ENCODE results near the gene RAPGEF5.

RAPGEF5 gene

DNA sequence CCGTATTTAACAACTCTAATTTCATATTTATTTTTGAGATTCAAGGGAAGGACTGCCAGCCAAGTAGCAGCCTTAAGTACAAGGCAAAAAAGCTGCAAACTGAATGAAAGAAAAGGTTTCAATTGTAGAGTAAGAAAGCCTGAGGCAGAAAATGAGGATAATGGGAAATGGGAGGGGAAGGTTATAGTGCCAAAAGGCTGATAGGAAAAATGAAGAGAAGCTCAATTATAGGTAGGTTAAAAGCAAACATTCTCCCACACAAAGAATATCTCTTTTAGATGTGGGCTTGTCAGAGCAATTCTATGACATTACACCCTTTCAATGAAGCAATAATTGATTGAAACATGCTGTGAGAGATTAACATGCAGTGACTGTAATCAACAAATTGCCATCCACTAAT lies 175.3 kb downstream of the RAPGEF5 start:
- Histone ChIP-seq H4K20me1 (no peaks in the 10 kb centered on the region), H3K36me3 (peaks cover 46% of the 10 kb centered on the region), H3K27me3 (no peaks in the 10 kb centered on the region), H3K9me3 (peaks cover 31% of the 10 kb centered on the region), H3K27ac (no peak overlapping the region), H3K4me1 (no peaks in the 10 kb centered on the region), H3K4me2 (no peak overlapping the region), H3K4me3 (no peak overlapping the region), H3K9ac (no peak overlapping the region)
- no peak for TF ChIP-seq Cebpa-rat (IDR thresholded peaks at IDR 0.05)

DNA sequence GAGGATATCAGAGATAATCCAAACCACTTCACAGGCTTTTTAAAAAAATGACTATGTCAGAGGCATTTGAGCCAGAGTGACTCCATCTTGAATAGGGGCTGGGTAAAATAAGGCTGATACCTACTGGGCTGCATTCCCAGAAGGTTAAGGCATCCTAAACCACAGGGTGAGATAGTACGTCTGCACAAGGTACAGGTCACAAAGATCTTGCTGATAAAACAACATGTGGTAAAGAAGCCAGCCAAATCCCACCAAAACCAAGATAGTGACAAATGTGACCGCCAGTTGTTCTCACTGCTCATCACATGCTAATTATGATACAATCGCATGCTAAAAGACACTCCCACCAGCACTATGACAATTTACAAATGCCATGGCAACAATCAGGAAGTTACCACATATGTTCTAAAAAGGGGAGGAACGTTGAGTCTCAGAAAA lies 177.5 kb downstream of the RAPGEF5 start:
- Histone ChIP-seq H3K9me3 (peaks cover 40% of the 10 kb centered on the region), H3K36me3 (peaks cover 55% of the 10 kb centered on the region), H3K27me3 (no peaks in the 10 kb centered on the region), H3K4me3 (no peak overlapping the region), H3K27ac (no peak overlapping the region), H4K20me1 (no peaks in the 10 kb centered on the region), H3K4me1 (peaks cover 9% of the 10 kb centered on the region), H3K9ac (no peak overlapping the region), H3K4me2 (no peak overlapping the region)
- no peak for TF ChIP-seq Cebpa-rat (IDR thresholded peaks at IDR 0.05)

DNA sequence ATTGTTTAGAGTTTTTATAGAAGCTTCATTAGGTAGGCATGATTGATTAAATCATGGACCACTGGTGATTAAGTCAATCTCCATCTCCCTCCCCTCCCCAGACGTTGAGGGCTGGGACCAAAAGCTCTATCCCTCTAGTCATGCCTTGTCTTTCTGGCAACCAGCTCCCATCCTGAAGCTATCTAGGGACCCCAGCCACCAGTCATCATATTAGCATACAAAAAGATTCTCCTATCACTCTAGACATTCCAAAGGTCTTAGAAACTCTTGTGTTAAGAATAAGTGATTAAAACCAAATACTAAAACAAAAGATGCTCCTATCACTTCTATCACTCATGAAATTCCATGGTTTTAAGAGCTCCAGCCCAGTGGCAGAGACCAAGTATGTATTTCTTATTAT lies 178.2 kb downstream of the RAPGEF5 start:
- Histone ChIP-seq H3K36me3 (peaks cover 54% of the 10 kb centered on the region), H3K4me1 (peaks cover 16% of the 10 kb centered on the region), H3K9me3 (peaks cover 40% of the 10 kb centered on the region), H3K4me2 (no peak overlapping the region), H4K20me1 (no peaks in the 10 kb centered on the region), H3K27me3 (no peaks in the 10 kb centered on the region), H3K27ac (no peak overlapping the region), H3K4me3 (no peak overlapping the region), H3K9ac (no peak overlapping the region)
- no peak for TF ChIP-seq Cebpa-rat (IDR thresholded peaks at IDR 0.05)

DNA sequence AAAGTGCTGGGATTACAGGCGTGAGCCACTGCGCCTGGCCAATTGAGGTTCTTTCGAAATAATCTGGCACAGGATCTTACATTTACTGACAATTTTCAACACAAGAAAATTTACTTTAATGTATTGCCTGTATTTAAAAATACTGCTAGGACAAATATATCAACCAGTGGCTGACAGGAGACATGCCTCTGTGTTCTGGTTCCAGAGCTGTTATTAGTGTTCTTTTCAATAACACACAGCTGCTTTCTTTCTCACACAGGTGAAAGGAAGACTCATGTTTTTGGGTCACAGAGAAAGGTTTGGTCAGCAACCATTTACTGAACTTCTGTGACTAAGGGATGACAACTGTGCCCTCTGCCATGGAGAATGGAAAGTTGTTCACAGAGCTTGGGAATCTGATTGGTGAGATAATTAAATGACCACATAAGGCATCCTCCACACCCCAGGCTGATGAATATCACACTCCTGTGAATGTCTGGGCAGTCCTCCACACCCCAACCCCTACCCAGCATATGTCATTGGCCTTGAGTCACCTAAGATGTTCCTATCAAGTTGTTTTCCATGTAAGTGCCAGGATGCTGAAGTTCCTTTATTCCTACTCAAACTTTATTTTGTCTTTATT lies 180.1 kb downstream of the RAPGEF5 start:
- no peak overlapping the region for H3K9ac ChIP-seq
- H3K4me2 ChIP-seq, result no peak overlapping the region
- no peak overlapping the region for H3K27ac ChIP-seq
- H3K4me3 ChIP-seq, result no peak overlapping the region
- H3K36me3 ChIP-seq, result peaks cover 46% of the 10 kb centered on the region
- no peaks in the 10 kb centered on the region for H4K20me1 ChIP-seq
- TF ChIP-seq Cebpa-rat (IDR thresholded peaks at IDR 0.05), result no peak
- H3K4me1 ChIP-seq, result peaks cover 17% of the 10 kb centered on the region
- H3K27me3 ChIP-seq, result no peaks in the 10 kb centered on the region
- H3K9me3 ChIP-seq, result peaks cover 40% of the 10 kb centered on the region

DNA sequence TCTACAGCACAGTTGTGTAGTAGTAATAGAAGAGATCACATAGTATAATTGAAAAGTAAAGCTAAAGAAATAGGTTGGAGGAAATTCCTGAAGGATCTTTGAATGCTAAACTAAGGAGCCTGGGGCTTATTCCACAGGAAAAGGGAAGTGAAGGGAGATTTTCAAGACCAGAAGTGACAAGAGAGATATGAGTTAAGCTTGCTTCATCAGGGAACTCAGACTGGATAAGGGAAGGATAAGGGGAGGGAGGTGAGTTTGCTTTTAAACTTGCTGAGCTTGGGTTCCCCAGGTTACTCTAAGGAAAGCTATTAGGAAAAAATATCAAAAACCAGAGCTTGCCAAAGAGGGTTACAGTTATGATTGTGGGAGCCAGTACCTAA lies 182.4 kb downstream of the RAPGEF5 start:
- Histone ChIP-seq H3K27ac (no peak overlapping the region), H3K4me1 (peaks cover 17% of the 10 kb centered on the region), H3K27me3 (no peaks in the 10 kb centered on the region), H3K4me2 (peak overlapping the region; percentile 25), H3K36me3 (peaks cover 40% of the 10 kb centered on the region), H3K4me3 (no peak overlapping the region), H3K9me3 (peaks cover 25% of the 10 kb centered on the region), H4K20me1 (no peaks in the 10 kb centered on the region), H3K9ac (no peak overlapping the region)
- TF ChIP-seq Cebpa-rat (IDR thresholded peaks at IDR 0.05), result no peak

DNA sequence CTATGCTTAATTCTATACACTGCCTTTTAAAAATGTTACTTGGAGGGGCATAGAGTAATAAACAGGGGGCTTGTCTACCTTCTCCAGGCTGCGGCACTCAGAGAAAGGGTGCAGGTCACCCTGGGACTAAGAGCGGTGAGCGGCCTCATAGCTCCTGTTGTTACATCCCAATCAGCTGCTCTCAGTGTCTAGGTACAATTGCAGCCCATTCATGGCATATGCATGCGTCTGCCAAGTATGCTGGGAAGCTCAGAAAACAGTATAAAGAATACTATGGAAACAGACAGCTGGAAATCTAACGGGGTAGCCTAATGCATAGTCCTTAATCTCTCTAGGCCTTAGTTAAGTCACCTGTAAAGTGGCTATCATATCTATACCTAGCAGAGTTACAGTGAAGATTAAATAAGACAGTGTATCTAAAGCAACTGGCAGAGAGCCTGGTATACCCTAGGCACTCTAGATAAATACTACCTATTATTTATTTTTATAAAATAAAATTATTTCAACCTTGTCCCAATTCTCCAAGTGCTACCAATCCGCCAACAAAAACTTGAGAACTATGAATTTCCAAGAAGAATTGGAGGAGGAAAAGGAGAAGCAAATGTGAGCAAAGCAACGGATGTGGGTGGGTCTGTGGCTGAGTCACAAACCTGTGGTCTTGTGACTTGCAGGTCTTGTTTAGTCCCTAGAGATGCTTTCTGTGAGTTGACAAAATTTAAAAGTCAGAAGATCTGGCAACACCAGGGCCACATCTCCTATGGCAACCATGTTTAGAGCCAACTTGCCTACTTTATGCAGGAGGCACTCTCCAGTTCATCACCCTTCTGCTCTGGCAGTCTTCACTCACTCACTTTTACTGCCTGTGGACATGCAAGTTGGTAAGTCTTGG lies 183.0 kb downstream of the RAPGEF5 start:
- Histone ChIP-seq H3K4me2 (peak overlapping the region; percentile 25), H3K4me3 (no peak overlapping the region), H3K4me1 (peaks cover 17% of the 10 kb centered on the region), H3K27ac (no peak overlapping the region), H3K27me3 (no peaks in the 10 kb centered on the region), H4K20me1 (no peaks in the 10 kb centered on the region), H3K9me3 (peaks cover 25% of the 10 kb centered on the region), H3K36me3 (peaks cover 36% of the 10 kb centered on the region), H3K9ac (no peak overlapping the region)
- no peak for TF ChIP-seq Cebpa-rat (IDR thresholded peaks at IDR 0.05)

DNA sequence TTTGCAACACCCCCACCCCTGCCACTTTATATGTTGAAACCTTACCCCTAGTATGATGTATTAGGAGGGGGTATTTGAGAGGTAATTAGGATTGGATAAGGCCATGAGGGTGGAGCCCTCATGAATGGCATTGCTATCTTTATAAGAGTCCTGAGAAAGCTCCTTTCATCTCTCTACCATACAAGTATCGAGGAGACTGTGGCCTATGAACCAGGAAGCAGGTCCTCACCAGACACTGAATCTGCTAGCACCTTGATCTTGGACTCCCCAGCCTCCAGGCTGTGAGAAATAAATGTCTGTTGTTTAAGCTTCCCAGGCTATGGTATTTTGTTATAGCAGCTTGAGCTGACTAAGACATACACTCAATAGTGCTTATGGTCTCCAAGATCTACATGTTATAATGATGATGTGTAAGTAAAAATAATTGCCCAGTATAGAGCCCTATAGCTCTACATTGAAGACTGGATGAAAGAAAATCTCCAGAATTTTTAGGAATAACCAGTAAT lies 188.8 kb downstream of the RAPGEF5 start:
- peaks cover 26% of the 10 kb centered on the region for H3K36me3 ChIP-seq
- no peak overlapping the region for H3K4me3 ChIP-seq
- no peaks in the 10 kb centered on the region for H4K20me1 ChIP-seq
- no peak overlapping the region for H3K27ac ChIP-seq
- TF ChIP-seq Cebpa-rat (IDR thresholded peaks at IDR 0.05), result no peak
- H3K4me1 ChIP-seq, result no peaks in the 10 kb centered on the region
- H3K4me2 ChIP-seq, result no peak overlapping the region
- no peaks in the 10 kb centered on the region for H3K27me3 ChIP-seq
- no peaks in the 10 kb centered on the region for H3K9me3 ChIP-seq
- no peak overlapping the region for H3K9ac ChIP-seq

DNA sequence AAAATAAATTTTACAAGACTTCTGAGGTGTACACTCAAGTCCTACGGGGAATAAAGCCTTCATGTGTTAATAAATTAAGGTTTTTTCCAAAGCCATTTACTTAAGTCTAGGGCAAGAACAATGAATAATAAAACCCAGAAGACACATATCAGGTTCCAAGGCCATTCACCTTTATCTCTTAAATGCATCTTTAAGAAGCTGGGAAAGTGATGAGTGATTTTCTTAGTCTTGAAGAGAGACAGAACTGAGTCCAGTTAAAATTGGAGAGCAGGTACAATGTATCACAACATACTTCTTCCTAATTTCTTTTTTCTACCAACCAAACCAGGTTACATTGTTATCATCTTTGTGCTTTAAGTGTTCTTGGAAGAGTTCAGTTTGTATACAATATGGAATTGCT lies 189.5 kb downstream of the RAPGEF5 start:
- peaks cover 29% of the 10 kb centered on the region for H3K36me3 ChIP-seq
- no peak overlapping the region for H3K27ac ChIP-seq
- no peak overlapping the region for H3K4me3 ChIP-seq
- no peaks in the 10 kb centered on the region for H3K4me1 ChIP-seq
- no peak for TF ChIP-seq Cebpa-rat (IDR thresholded peaks at IDR 0.05)
- no peaks in the 10 kb centered on the region for H4K20me1 ChIP-seq
- no peaks in the 10 kb centered on the region for H3K9me3 ChIP-seq
- no peak overlapping the region for H3K9ac ChIP-seq
- H3K4me2 ChIP-seq, result no peak overlapping the region
- no peaks in the 10 kb centered on the region for H3K27me3 ChIP-seq

DNA sequence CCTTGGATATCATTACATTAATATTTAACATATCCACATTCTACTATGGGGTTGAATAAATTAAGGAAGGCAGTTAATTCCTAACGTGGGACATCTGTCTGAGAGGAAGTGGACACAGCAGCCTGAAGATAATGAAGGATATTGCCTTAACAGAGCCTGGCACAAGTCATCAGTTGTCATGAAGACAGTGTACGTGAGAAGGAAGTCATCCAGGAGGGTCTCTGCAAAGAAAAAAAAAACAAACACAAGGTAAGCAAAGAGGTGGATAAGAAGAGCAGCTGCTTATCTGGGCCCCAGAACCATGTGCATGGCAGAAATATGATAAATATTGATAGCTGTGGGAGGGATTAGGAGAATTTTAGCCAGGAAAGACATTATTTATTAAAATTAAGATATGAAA lies 190.0 kb downstream of the RAPGEF5 start:
- no peak overlapping the region for H3K27ac ChIP-seq
- no peak overlapping the region for H3K4me2 ChIP-seq
- no peaks in the 10 kb centered on the region for H3K4me1 ChIP-seq
- H3K4me3 ChIP-seq, result no peak overlapping the region
- no peak overlapping the region for H3K9ac ChIP-seq
- no peaks in the 10 kb centered on the region for H4K20me1 ChIP-seq
- H3K36me3 ChIP-seq, result peaks cover 33% of the 10 kb centered on the region
- H3K27me3 ChIP-seq, result no peaks in the 10 kb centered on the region
- TF ChIP-seq Cebpa-rat (IDR thresholded peaks at IDR 0.05), result no peak
- no peaks in the 10 kb centered on the region for H3K9me3 ChIP-seq

DNA sequence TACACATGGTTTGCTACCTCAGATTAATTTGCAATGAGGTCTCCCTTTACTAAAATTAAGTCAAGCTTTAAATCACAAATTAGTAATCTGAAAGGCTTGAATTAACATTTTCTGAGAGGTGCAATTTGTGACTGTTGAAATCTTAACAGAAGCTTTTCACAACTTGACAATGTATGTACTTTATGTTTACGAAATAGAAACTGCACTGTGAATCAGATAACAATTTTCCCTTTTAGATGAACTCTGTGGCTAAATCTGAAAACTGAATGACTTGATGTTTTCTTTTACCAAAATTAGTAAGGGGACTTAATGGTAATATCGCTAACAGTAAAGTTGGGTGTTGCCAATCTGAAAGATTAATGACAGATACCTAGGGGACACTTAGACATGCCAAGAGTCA lies 197.6 kb downstream of the RAPGEF5 start:
- no peak for TF ChIP-seq Cebpa-rat (IDR thresholded peaks at IDR 0.05)
- peaks cover 58% of the 10 kb centered on the region for H3K36me3 ChIP-seq
- H3K4me2 ChIP-seq, result no peak overlapping the region
- no peaks in the 10 kb centered on the region for H4K20me1 ChIP-seq
- H3K27me3 ChIP-seq, result no peaks in the 10 kb centered on the region
- H3K4me1 ChIP-seq, result peaks cover 7% of the 10 kb centered on the region
- no peaks in the 10 kb centered on the region for H3K9me3 ChIP-seq
- no peak overlapping the region for H3K9ac ChIP-seq
- H3K4me3 ChIP-seq, result no peak overlapping the region
- no peak overlapping the region for H3K27ac ChIP-seq

All from BLaER1 (cell line).